ENCODE results near the gene CLDN1. TPM values are rescaled to one million over a fixed set of nuclear protein-coding genes. Genes with fewer than 3 reads are reported as not detected.
A peak's percentile ranks its signal among the peaks of the same experiment; 100 is the strongest.

Gene CLDN1
- total and polyA plus RNA-seq, 2 of the 13 experiments (the other 11 are each of a cell fraction or from before 2014, with no cell fraction given) = 42.7 to 51.6 TPM

DNA sequence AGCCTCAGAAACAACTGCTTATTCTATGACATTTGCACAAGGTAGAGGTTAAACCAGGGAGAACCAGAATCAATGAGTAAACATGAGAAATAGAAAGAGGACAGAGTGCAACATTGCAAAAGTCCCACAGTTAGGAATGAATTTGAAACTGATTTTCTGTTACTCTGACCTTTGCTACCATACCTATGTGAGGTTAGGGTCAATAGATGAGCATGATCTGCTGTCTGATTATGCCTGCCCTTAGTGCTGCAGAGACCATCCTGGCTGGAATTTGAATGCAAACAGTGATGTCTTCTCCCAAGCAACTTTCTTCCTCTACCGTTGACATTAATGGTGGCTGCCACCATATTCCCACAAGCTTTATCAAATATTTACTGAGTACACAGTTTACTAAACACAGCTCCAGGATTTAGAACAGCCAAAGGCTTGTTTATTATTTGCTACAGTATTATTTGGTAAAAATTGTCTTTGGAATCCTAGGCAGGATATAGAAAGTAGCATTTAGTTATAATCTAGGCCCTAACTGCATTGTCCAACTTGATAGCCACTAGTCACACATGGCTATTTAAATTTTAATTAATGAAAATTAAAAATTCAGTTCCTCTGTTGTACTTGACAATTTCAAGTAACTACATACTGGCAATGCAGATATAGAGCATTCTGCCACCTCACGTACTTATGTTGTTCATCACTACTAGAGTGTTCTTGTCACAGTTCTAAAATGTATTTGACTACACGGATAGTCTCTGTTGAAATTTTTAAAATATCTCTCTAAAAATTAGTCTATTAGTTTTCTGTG lies 8.9 kb upstream of the CLDN1 start (continued):
- TF ChIP-seq, protein P1, sequence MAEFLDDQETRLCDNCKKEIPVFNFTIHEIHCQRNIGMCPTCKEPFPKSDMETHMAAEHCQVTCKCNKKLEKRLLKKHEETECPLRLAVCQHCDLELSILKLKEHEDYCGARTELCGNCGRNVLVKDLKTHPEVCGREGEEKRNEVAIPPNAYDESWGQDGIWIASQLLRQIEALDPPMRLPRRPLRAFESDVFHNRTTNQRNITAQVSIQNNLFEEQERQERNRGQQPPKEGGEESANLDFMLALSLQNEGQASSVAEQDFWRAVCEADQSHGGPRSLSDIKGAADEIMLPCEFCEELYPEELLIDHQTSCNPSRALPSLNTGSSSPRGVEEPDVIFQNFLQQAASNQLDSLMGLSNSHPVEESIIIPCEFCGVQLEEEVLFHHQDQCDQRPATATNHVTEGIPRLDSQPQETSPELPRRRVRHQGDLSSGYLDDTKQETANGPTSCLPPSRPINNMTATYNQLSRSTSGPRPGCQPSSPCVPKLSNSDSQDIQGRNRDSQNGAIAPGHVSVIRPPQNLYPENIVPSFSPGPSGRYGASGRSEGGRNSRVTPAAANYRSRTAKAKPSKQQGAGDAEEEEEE (CRISPR knock-in tag; IDR thresholded peaks at IDR 0.05; ENCODE audit: borderline replicate concordance) = no peak
- TF ChIP-seq PAWR (CRISPR knock-in tag; IDR thresholded peaks at IDR 0.05; ENCODE audit: borderline replicate concordance) (no peak), ZBTB42 (CRISPR knock-in tag; IDR thresholded peaks at IDR 0.05) (no peak), ZNF33B (CRISPR knock-in tag; IDR thresholded peaks at IDR 0.05) (no peak), ZNF234 (CRISPR knock-in tag; conservative IDR thresholded peaks at IDR 0.05) (no peak), NCOA5 (CRISPR knock-in tag; IDR thresholded peaks at IDR 0.05) (no peak), MBD4 (IDR thresholded peaks at IDR 0.05; ENCODE audit: borderline replicate concordance, low read length) (peak; percentile 71; the same call in 1 of the 2 replicates), ZNF652 (CRISPR knock-in tag; IDR thresholded peaks at IDR 0.05; ENCODE audit: borderline replicate concordance, low read depth) (peak; percentile 74), SATB2 (CRISPR knock-in tag; IDR thresholded peaks at IDR 0.05) (no peak), ZNF282 (IDR thresholded peaks at IDR 0.05; ENCODE audit: partially characterized antibody) (no peak)
- TF ChIP-seq, protein P2, sequence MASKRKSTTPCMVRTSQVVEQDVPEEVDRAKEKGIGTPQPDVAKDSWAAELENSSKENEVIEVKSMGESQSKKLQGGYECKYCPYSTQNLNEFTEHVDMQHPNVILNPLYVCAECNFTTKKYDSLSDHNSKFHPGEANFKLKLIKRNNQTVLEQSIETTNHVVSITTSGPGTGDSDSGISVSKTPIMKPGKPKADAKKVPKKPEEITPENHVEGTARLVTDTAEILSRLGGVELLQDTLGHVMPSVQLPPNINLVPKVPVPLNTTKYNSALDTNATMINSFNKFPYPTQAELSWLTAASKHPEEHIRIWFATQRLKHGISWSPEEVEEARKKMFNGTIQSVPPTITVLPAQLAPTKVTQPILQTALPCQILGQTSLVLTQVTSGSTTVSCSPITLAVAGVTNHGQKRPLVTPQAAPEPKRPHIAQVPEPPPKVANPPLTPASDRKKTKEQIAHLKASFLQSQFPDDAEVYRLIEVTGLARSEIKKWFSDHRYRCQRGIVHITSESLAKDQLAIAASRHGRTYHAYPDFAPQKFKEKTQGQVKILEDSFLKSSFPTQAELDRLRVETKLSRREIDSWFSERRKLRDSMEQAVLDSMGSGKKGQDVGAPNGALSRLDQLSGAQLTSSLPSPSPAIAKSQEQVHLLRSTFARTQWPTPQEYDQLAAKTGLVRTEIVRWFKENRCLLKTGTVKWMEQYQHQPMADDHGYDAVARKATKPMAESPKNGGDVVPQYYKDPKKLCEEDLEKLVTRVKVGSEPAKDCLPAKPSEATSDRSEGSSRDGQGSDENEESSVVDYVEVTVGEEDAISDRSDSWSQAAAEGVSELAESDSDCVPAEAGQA (IDR thresholded peaks at IDR 0.05; ENCODE audit: low read depth) = no peak
- TF ChIP-seq, protein P2 (CRISPR knock-in tag; IDR thresholded peaks at IDR 0.05; ENCODE audit: borderline replicate concordance) = no peak
- TF ChIP-seq, protein P3, sequence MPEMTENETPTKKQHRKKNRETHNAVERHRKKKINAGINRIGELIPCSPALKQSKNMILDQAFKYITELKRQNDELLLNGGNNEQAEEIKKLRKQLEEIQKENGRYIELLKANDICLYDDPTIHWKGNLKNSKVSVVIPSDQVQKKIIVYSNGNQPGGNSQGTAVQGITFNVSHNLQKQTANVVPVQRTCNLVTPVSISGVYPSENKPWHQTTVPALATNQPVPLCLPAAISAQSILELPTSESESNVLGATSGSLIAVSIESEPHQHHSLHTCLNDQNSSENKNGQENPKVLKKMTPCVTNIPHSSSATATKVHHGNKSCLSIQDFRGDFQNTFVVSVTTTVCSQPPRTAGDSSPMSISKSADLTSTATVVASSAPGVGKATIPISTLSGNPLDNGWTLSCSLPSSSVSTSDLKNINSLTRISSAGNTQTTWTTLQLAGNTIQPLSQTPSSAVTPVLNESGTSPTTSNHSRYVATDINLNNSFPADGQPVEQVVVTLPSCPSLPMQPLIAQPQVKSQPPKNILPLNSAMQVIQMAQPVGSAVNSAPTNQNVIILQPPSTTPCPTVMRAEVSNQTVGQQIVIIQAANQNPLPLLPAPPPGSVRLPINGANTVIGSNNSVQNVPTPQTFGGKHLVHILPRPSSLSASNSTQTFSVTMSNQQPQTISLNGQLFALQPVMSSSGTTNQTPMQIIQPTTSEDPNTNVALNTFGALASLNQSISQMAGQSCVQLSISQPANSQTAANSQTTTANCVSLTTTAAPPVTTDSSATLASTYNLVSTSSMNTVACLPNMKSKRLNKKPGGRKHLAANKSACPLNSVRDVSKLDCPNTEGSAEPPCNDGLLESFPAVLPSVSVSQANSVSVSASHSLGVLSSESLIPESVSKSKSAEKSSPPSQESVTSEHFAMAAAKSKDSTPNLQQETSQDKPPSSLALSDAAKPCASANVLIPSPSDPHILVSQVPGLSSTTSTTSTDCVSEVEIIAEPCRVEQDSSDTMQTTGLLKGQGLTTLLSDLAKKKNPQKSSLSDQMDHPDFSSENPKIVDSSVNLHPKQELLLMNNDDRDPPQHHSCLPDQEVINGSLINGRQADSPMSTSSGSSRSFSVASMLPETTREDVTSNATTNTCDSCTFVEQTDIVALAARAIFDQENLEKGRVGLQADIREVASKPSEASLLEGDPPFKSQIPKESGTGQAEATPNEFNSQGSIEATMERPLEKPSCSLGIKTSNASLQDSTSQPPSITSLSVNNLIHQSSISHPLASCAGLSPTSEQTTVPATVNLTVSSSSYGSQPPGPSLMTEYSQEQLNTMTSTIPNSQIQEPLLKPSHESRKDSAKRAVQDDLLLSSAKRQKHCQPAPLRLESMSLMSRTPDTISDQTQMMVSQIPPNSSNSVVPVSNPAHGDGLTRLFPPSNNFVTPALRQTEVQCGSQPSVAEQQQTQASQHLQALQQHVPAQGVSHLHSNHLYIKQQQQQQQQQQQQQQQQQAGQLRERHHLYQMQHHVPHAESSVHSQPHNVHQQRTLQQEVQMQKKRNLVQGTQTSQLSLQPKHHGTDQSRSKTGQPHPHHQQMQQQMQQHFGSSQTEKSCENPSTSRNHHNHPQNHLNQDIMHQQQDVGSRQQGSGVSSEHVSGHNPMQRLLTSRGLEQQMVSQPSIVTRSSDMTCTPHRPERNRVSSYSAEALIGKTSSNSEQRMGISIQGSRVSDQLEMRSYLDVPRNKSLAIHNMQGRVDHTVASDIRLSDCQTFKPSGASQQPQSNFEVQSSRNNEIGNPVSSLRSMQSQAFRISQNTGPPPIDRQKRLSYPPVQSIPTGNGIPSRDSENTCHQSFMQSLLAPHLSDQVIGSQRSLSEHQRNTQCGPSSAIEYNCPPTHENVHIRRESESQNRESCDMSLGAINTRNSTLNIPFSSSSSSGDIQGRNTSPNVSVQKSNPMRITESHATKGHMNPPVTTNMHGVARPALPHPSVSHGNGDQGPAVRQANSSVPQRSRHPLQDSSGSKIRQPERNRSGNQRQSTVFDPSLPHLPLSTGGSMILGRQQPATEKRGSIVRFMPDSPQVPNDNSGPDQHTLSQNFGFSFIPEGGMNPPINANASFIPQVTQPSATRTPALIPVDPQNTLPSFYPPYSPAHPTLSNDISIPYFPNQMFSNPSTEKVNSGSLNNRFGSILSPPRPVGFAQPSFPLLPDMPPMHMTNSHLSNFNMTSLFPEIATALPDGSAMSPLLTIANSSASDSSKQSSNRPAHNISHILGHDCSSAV (CRISPR knock-in tag; IDR thresholded peaks at IDR 0.05; ENCODE audit: borderline replicate concordance) = no peak
